ENCODE measurements around the gene NCKIPSD. TPM values are rescaled to one million over a fixed set of nuclear protein-coding genes. Genes with fewer than 3 reads are reported as not detected.

Gene NCKIPSD
- total RNA-seq, 4 donors from 2014 or later, result 34.8 to 59.2 (median 44.9) TPM

DNA sequence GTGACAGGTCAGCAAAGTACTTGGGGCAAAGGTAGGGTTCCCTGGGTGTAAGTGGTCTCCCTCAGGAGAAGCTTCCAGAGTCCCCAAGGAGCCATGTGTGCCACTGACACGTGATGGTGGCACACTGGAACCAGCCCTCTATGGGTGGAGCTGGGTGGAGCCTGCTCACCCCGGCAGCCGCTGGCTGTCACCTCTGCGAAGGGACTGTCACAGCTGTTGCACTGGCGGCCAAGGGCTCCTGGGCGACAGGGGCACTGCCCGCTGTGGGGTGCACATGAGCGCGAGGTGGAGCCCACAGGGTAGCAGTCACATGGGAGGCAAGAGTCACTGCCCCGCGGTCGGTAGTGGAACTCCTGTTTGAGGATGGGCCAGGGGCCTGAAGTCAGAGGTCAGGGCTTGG is 35.0 kb downstream of the NCKIPSD start:
- H3K36me3 ChIP-seq, result no peaks in the 10 kb centered on the region
- no peak for TF ChIP-seq POLR2A (IDR thresholded peaks at IDR 0.05)
- TF ChIP-seq, protein P1, sequence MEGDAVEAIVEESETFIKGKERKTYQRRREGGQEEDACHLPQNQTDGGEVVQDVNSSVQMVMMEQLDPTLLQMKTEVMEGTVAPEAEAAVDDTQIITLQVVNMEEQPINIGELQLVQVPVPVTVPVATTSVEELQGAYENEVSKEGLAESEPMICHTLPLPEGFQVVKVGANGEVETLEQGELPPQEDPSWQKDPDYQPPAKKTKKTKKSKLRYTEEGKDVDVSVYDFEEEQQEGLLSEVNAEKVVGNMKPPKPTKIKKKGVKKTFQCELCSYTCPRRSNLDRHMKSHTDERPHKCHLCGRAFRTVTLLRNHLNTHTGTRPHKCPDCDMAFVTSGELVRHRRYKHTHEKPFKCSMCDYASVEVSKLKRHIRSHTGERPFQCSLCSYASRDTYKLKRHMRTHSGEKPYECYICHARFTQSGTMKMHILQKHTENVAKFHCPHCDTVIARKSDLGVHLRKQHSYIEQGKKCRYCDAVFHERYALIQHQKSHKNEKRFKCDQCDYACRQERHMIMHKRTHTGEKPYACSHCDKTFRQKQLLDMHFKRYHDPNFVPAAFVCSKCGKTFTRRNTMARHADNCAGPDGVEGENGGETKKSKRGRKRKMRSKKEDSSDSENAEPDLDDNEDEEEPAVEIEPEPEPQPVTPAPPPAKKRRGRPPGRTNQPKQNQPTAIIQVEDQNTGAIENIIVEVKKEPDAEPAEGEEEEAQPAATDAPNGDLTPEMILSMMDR (IDR thresholded peaks at IDR 0.05), result no peak
- H3K4me3 ChIP-seq, result no peak overlapping the region
- no peaks in the 10 kb centered on the region for H3K27me3 ChIP-seq
- WGBS, result 78% methylated on average over 12 of the region's 12 CpGs
- no peak overlapping the region for H3K27ac ChIP-seq
- no peak for DNase-seq (ENCODE audit: low spot score in 2 of 2)
- peaks cover 4% of the 10 kb centered on the region for H3K4me1 ChIP-seq
- no peaks in the 10 kb centered on the region for H3K9me3 ChIP-seq

- Histone ChIP-seq H3K9me3 (no peaks in the 10 kb centered on the region), H3K27ac (no peak overlapping the region), H3K36me3 (no peaks in the 10 kb centered on the region), H3K27me3 (no peaks in the 10 kb centered on the region), H3K4me1 (no peaks in the 10 kb centered on the region), H3K4me3 (no peak overlapping the region)
- TF ChIP-seq, protein P1 (IDR thresholded peaks at IDR 0.05), result no peak
- TF ChIP-seq EP300 (IDR thresholded peaks at IDR 0.05) (no peak), POLR2AphosphoS5 (IDR thresholded peaks at IDR 0.05) (no peak), POLR2A (IDR thresholded peaks at IDR 0.05) (no peak)
- DNase-seq (ENCODE audit: low spot score in 2 of 2), result no peak
- 84% methylated on average over 6 of the region's 15 CpGs for WGBS
Measured at GRCh38 chr3:48648188-48648850, 37.4 kb downstream of the NCKIPSD start.

GRCh38 chr3:48647714-48648113 is 38.0 kb downstream of the NCKIPSD start:
- Histone ChIP-seq H3K4me1 (no peaks in the 10 kb centered on the region), H3K9me3 (no peaks in the 10 kb centered on the region), H3K27me3 (no peaks in the 10 kb centered on the region), H3K27ac (no peak overlapping the region), H3K4me3 (no peak overlapping the region), H3K36me3 (no peaks in the 10 kb centered on the region)
- no peak for DNase-seq (ENCODE audit: low spot score in 2 of 2)
- TF ChIP-seq, protein P1 (IDR thresholded peaks at IDR 0.05), result no peak
- TF ChIP-seq POLR2AphosphoS5 (IDR thresholded peaks at IDR 0.05), result no peak
- no peak for TF ChIP-seq EP300 (IDR thresholded peaks at IDR 0.05)
- TF ChIP-seq POLR2A (IDR thresholded peaks at IDR 0.05), result no peak
- 85% methylated on average over 9 of the region's 9 CpGs for WGBS

DNA sequence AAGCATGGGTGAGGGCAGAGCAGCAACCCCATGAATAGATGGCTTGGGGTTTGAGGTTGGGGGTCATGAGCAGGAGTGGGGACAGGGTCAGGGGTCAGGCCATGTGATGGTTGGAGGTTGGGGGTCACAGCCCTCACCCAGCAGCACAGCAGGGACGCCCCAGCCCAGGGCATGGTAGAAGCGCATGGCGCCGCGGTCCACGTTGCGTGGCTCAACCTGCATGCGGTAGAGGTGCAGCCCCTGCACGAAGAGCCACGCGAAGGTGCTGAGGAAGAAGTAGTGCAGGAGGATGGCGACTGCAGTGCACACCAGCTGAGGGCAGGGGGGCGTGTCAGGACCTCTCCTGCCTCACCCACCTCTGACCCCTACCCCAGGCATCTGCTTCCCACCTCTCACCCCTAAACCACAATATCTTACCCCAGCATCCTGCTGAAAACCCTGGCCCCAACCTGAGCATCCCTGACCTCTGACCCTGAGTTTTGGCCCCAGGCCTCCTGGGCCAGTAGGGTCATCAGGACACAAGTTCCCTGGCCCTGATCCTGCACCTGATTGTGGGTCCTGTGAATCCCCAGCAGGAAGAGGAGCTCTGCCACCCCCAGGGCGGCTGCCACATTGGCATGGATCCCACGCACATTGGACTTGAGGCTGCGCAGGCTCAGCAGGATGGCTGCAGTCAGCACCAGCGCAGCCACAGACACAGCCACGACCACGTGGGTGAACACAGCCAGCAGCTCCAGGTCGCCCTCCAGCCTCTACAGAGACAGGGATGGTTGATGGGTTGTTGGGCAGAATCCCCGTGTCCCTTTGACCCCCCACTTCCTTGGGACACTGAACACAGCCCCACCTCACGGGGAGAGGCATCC is 40.6 kb downstream of the NCKIPSD start:
- no peaks in the 10 kb centered on the region for H3K36me3 ChIP-seq
- DNase-seq (ENCODE audit: low spot score in 2 of 2), result no peak
- no peak overlapping the region for H3K27ac ChIP-seq
- H3K4me3 ChIP-seq, result no peak overlapping the region
- H3K27me3 ChIP-seq, result no peaks in the 10 kb centered on the region
- H3K9me3 ChIP-seq, result no peaks in the 10 kb centered on the region
- TF ChIP-seq POLR2AphosphoS5 (IDR thresholded peaks at IDR 0.05) (no peak), POLR2A (IDR thresholded peaks at IDR 0.05) (no peak), EP300 (IDR thresholded peaks at IDR 0.05) (no peak)
- TF ChIP-seq, protein P1 (IDR thresholded peaks at IDR 0.05), result no peak
- no peaks in the 10 kb centered on the region for H3K4me1 ChIP-seq
- 91% methylated on average over 15 of the region's 22 CpGs for WGBS

- TF ChIP-seq POLR2A (IDR thresholded peaks at IDR 0.05), result no peak
- TF ChIP-seq POLR2AphosphoS5 (IDR thresholded peaks at IDR 0.05), result no peak
- TF ChIP-seq, protein P1 (IDR thresholded peaks at IDR 0.05), result no peak
- no peak for TF ChIP-seq EP300 (IDR thresholded peaks at IDR 0.05)
- WGBS, result 87% methylated on average over 3 of the region's 12 CpGs
Measured at GRCh38 chr3:48642605-48643004, 43.1 kb downstream of the NCKIPSD start.

More at GRCh38 chr3:48642605-48643004, 43.1 kb downstream of the NCKIPSD start:
- Histone ChIP-seq H3K27me3 (no peaks in the 10 kb centered on the region), H3K9me3 (no peaks in the 10 kb centered on the region), H3K4me3 (no peak overlapping the region), H3K4me1 (no peaks in the 10 kb centered on the region), H3K27ac (no peak overlapping the region), H3K36me3 (no peaks in the 10 kb centered on the region)
- DNase-seq (ENCODE audit: low spot score in 2 of 2), result no peak

Data from suprapubic skin (tissue), 4 donors.